Astrocyte (in vitro differentiated cells and primary cell): Measurements from ENCODE around the gene MARCHF10.

Experiments
- CTCF ChIP-seq: IDR thresholded peaks from 2 replicates; pipeline ENCODE4 v1.5.1; 2011; ENCODE audit warnings: low read depth, mild to moderate bottlenecking, inconsistent platforms, low read length, moderate library complexity; ENCODE audit not compliant: insufficient read depth
- EZH2 ChIP-seq: IDR thresholded peaks from 2 replicates; pipeline ENCODE4 v1.6.1; 2012; ENCODE audit warnings: mild to moderate bottlenecking, low read length, inconsistent platforms; ENCODE audit not compliant: insufficient read depth

- TF ChIP-seq CTCF: no peak
- TF ChIP-seq EZH2: no peak
Measured at GRCh38 chr17:62714016-62714777, 93.9 kb downstream of the MARCHF10 start.
